GM12878 (cell line): ENCODE results near the gene CLDN5. TPM values are rescaled to one million over a fixed set of nuclear protein-coding genes. Genes with fewer than 3 reads are reported as not detected.

ENCODE experiments used
- ATAC-seq: fragments of 200-7000 bp; cut with Tn5 transposase; 3 replicates; pipeline ENCODE4 v1.9.1; 2020; ENCODE audit warnings: mild to moderate bottlenecking, moderate library complexity
- BruUV-seq: library from RNA; stranded (reverse); fragments of 400-500 nt; replicated peaks from 2 replicates; lab custom pipeline; 2021; lab: Mats Ljungman, UMichigan
- CTCF ChIA-PET: fragments of 300-600 bp; sonication (Branson Sonifier 250); formaldehyde crosslinking; extraction: SDS; loops from one replicate; lab custom pipeline; 2021; ENCODE audit warnings: inconsistent platforms; lab: Yijun Ruan, JAX
- POLR2A ChIA-PET: fragments of 350-600 bp; formaldehyde crosslinking; extraction: SDS; loops from one replicate; lab custom pipeline; 2021; ENCODE audit warnings: inconsistent platforms; lab: Charles Lee
- RAD21 ChIA-PET: fragments of 300-600 bp; sonication (Branson Sonifier 250); formaldehyde crosslinking; loops from one replicate; lab custom pipeline; 2023; ENCODE audit warnings: antibody characterized with exemption; ENCODE audit not compliant: unreplicated experiment; lab: Charles Lee
- SMC1A ChIA-PET: fragments of 300-600 bp; sonication (Branson Sonifier 250); formaldehyde crosslinking; loops from one replicate; lab custom pipeline; 2023; ENCODE audit not compliant: unreplicated experiment, uncharacterized antibody; lab: Charles Lee
- DNase-seq: peaks from one replicate; pipeline ENCODE4 v3.0.0-alpha.2; 2011; ENCODE audit warnings: low read depth, low spot score
- FAIRE-seq: peaks from 3 replicates; lab custom pipeline; 2011; peaks lifted over from hg19 to GRCh38; lab: Jason Lieb, UNC
- H2AFZ ChIP-seq: 2 replicates; pipeline ENCODE4 v1.6.0; 2011; ENCODE audit warnings: low read depth, low read length, control low read depth; ENCODE audit not compliant: control insufficient read depth
- H3K27ac ChIP-seq: 2 replicates; pipeline ENCODE4 v1.5.1; 2011; ENCODE audit warnings: control low read depth; ENCODE audit not compliant: control insufficient read depth, insufficient read depth
- H3K27me3 ChIP-seq, 2 experiments: replicated peaks in 1 of 2; 2 replicates each; pipeline versions ENCODE4 v1.6.0 to v1.6.1; 2011; ENCODE audit warnings: low read length in 1 of 2; ENCODE audit not compliant: control insufficient read depth in 2 of 2, insufficient read depth in 2 of 2
- H3K36me3 ChIP-seq, 2 experiments: 2 replicates each; pipeline ENCODE4 v1.5.1; 2011; ENCODE audit warnings: low read length in 1 of 2; ENCODE audit not compliant: control insufficient read depth in 2 of 2, insufficient read depth in 2 of 2
- H3K4me1 ChIP-seq: 2 replicates; pipeline ENCODE4 v1.6.1; 2011; ENCODE audit warnings: mild to moderate bottlenecking, low read length, moderate library complexity, mixed read lengths; ENCODE audit not compliant: control insufficient read depth, insufficient read depth
- H3K4me2 ChIP-seq: 2 replicates; pipeline ENCODE4 v1.6.0; 2011; ENCODE audit warnings: control low read depth; ENCODE audit not compliant: control insufficient read depth, insufficient read depth
- H3K4me3 ChIP-seq: fragments of 200-600 bp; sonication (generic); 2 replicates; pipeline ENCODE4 v1.5.1; 2016
- H3K79me2 ChIP-seq: 2 replicates; pipeline ENCODE4 v1.6.0; 2011; ENCODE audit warnings: low read length; ENCODE audit not compliant: control insufficient read depth, insufficient read depth
- H3K9ac ChIP-seq: 2 replicates; pipeline ENCODE4 v1.8.0; 2011; ENCODE audit warnings: low read length, control low read depth, mixed read lengths; ENCODE audit not compliant: control insufficient read depth, insufficient read depth
- H3K9me3 ChIP-seq: replicated peaks from 3 replicates; pipeline ENCODE4 v1.5.1; 2011; ENCODE audit warnings: mild to moderate bottlenecking, low read length; ENCODE audit not compliant: control insufficient read depth, insufficient read depth
- H4K20me1 ChIP-seq: 2 replicates; pipeline ENCODE4 v1.6.0; 2011; ENCODE audit not compliant: control insufficient read depth, insufficient read depth
- ESRRA ChIP-seq: IDR thresholded peaks from 2 replicates; pipeline ENCODE4 v1.6.1; 2012; ENCODE audit warnings: mild to moderate bottlenecking, low read length, improper control_type of control experiment
- ETV6 ChIP-seq, 2 experiments: fragments of 450-650 bp in 1 of 2; IDR thresholded peaks in 1 of 2; conservative IDR thresholded peaks in 1 of 2; 2 replicates each; pipeline ENCODE4 v1.6.1; 2014; ENCODE audit warnings: antibody characterized with exemption in 1 of 2, borderline replicate concordance in 1 of 2, low read depth in 1 of 2, mild to moderate bottlenecking in 1 of 2, moderate library complexity in 1 of 2
- FOS ChIP-seq: IDR thresholded peaks from 3 replicates; pipeline ENCODE4 v1.6.1; 2011; ENCODE audit warnings: borderline replicate concordance; ENCODE audit not compliant: insufficient read length; ENCODE audit errors: extremely low read depth
- FOXM1 ChIP-seq: IDR thresholded peaks from 2 replicates; pipeline ENCODE4 v1.6.1; 2012; ENCODE audit warnings: low read depth, mild to moderate bottlenecking, inconsistent platforms, low read length, moderate library complexity
- GABPA ChIP-seq: IDR thresholded peaks from 2 replicates; pipeline ENCODE4 v1.6.1; 2014; ENCODE audit warnings: antibody characterized with exemption, low read depth, mild to moderate bottlenecking, inconsistent platforms
- IKZF1 ChIP-seq: fragments of 450-650 bp; conservative IDR thresholded peaks from 2 replicates; pipeline ENCODE4 v1.6.1; 2017; ENCODE audit warnings: antibody characterized with exemption, mild to moderate bottlenecking
- KDM1A ChIP-seq: fragments of 200-600 bp; sonication (generic); IDR thresholded peaks from 2 replicates; pipeline ENCODE4 v1.6.1; 2016; ENCODE audit warnings: borderline replicate concordance
- NBN ChIP-seq: fragments of 450-650 bp; IDR thresholded peaks from 2 replicates; pipeline ENCODE4 v1.6.1; 2016
- SMAD1 ChIP-seq: fragments of 450-650 bp; IDR thresholded peaks from 2 replicates; pipeline ENCODE4 v1.6.1; 2018; ENCODE audit warnings: mild to moderate bottlenecking, low read depth; ENCODE audit not compliant: partially characterized antibody
- SMC3 ChIP-seq: IDR thresholded peaks from 2 replicates; pipeline ENCODE4 v1.6.1; 2011; ENCODE audit warnings: low read length, improper control_type of control experiment, borderline replicate concordance
- STAT3 ChIP-seq: IDR thresholded peaks from 2 replicates; pipeline ENCODE4 v1.6.1; 2011; ENCODE audit warnings: low read depth, low read length, improper control_type of control experiment
- SUPT20H ChIP-seq: IDR thresholded peaks from 2 replicates; pipeline ENCODE4 v1.6.1; 2011; ENCODE audit warnings: low read depth, mild to moderate bottlenecking, low read length, moderate library complexity, borderline replicate concordance; ENCODE audit not compliant: control insufficient read depth
- SUZ12 ChIP-seq: fragments of 200-600 bp; sonication (generic); IDR thresholded peaks from one replicate; pipeline ENCODE4 v1.6.1; 2018; ENCODE audit warnings: antibody characterized with exemption, mild to moderate bottlenecking; ENCODE audit not compliant: unreplicated experiment
- TCF12 ChIP-seq: IDR thresholded peaks from 2 replicates; pipeline ENCODE4 v1.6.1; 2011; ENCODE audit warnings: low read depth, mild to moderate bottlenecking, low read length
- TCF3 ChIP-seq: IDR thresholded peaks from 2 replicates; pipeline ENCODE4 v1.6.1; 2012; ENCODE audit warnings: low read depth, mild to moderate bottlenecking, low read length, borderline replicate concordance; ENCODE audit not compliant: insufficient read depth
- TCF7 ChIP-seq: IDR thresholded peaks from 2 replicates; pipeline ENCODE4 v1.6.1; 2014; ENCODE audit warnings: antibody characterized with exemption, borderline replicate concordance
- ZBED1 ChIP-seq: IDR thresholded peaks from 2 replicates; pipeline ENCODE4 v1.6.1; 2016; ENCODE audit warnings: borderline replicate concordance
- ZNF207 ChIP-seq: fragments of 450-650 bp; IDR thresholded peaks from 2 replicates; pipeline ENCODE4 v1.6.1; 2014; ENCODE audit warnings: antibody characterized with exemption, mild to moderate bottlenecking, borderline replicate concordance
- WGBS: methylation state at CpG from one replicate; pipeline ENCODE4 v1.1.6; 2016; ENCODE audit warnings: low lambda C conversion rate; ENCODE audit not compliant: insufficient replicate concordance, insufficient coverage; ENCODE audit errors: missing lambda C conversion rate; 5-methylcytosine and 5-hydroxymethylcytosine counted together
- in situ Hi-C: fragments of 300-500 bp; cut with MboI; formaldehyde crosslinking; loops from 9 replicates; pipeline ENCODE4 v1.14.3; 2018; ENCODE audit warnings: mixed read lengths
- intact Hi-C: fragments of 100-400 bp; cut with micrococcal nuclease; formaldehyde crosslinking; loops from one replicate; pipeline ENCODE4 v1.14.2; 2022; ENCODE audit not compliant: unreplicated experiment
- polyA plus RNA-seq, 11 experiments: library from polyadenylated mRNA; depleted of rRNA in 4 of 11; unstranded in 6 of 11; stranded (reverse) in 5 of 11; fragments of >200 nt; fragmentation: Nextera tagmentation in 4 of 11; fragmentation: Illumina TruSeq in 1 of 11; extraction: Ambion mirVana in 4 of 11; extraction: Trizol in 1 of 11; gene quantifications; 1 replicate in 1 of 11; 2 replicates in 10 of 11; pipeline versions ENCODE4 v1.2.1 to v1.2.3, GENCODE V29; 2011 to 2016; ENCODE audit warnings: inconsistent platforms in 2 of 11, missing spikeins in 2 of 11, low read depth in 1 of 11
- total RNA-seq, 4 experiments: library from RNA; depleted of rRNA in 3 of 4; stranded (reverse); fragments of >200 nt in 3 of 4; fragmentation: Illumina TruSeq in 1 of 4; extraction: Trizol in 1 of 4; gene quantifications; 2 replicates each; pipeline versions ENCODE4 v1.2.1 to v1.2.3, GENCODE V29; 2013 to 2021
- TF ChIP-seq, protein P1 (sequence below), 3 experiments: IDR thresholded peaks in 2 of 3; conservative IDR thresholded peaks in 1 of 3; 2 replicates each; pipeline ENCODE4 v1.5.1; 2011; ENCODE audit warnings: low read depth in 3 of 3, low read length in 3 of 3, mild to moderate bottlenecking in 3 of 3, control low read depth in 2 of 3, moderate library complexity in 2 of 3, inconsistent platforms in 1 of 3, mixed read lengths in 1 of 3; ENCODE audit not compliant: control insufficient read depth in 2 of 3, insufficient read depth in 1 of 3; ENCODE audit errors: extremely low read depth in 1 of 3

CLDN5 gene
- total and polyA plus RNA-seq, 10 of the 15 experiments (the other 5 are each of a cell fraction or from before 2014, with no cell fraction given): 0.15 TPM; not detected in 9

DNA sequence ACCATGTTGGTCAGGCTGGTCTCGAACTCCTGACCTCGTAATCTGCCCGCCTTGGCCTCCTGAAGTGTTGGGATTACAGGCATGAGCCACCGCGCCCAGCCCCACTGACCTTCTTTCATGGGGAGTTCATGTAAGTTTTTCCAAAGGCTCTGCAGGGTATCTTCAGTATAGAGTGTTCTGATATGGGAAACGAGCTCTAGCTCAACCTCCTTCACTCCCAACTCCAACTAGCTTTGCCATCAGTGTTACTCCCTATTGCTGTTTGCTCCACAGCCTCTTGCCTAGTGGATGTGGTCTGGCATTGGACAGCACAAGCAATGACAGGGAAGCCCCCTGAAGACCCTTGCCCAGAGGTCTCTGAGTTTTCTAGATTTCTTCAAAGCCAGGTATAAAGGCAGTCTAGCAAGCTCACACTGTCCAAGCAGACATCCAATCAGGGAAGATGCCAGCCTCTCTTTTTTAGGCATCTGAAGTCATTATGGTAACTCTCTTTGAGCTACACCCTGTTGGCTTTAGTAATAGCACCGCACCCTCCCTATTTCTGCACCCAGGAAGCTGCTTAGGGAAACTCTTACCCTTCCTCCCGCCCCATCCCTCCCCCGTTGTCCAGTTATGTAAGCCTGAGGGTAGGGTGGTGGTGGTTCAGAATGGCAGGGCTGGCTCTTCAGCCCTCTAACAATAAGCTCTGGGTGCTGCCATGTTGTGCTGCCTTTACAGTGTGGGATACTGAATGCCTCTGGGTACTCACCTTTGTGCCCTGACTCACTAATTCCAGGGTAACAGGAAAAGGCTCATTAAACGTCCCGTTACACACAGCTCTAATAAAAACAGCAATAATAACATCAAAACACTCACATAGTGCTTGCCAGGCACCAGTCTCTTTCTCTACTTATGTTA lies 41.4 kb upstream of the CLDN5 start:
- SMC1A ChIA-PET: no interaction called here
- ATAC-seq: no peak
- H3K36me3 ChIP-seq: no peaks in the 10 kb centered on the region
- H3K4me2 ChIP-seq: no peak overlapping the region
- no peaks in the 10 kb centered on the region; the same call in 2 of the 3 replicates for H3K9me3 ChIP-seq
- no peak overlapping the region for H2AFZ ChIP-seq
- H3K4me1 ChIP-seq: no peaks in the 10 kb centered on the region
- CTCF ChIA-PET: interaction anchor here (1.6 kb wide), 1 partner anchor 64 kb away, joined by 5 read pairs; no protein-coding TSS in a partner anchor
- no peaks in the 10 kb centered on the region for H3K27me3 ChIP-seq
- H4K20me1 ChIP-seq: no peaks in the 10 kb centered on the region
- no peak overlapping the region for H3K9ac ChIP-seq
- H3K4me3 ChIP-seq: no peak overlapping the region
- POLR2A ChIA-PET: no interaction called here
- no TSS peak for BruUV-seq
- H3K27ac ChIP-seq: no peak overlapping the region
- RAD21 ChIA-PET: no interaction called here
- H3K79me2 ChIP-seq: no peaks in the 10 kb centered on the region
- no peak for FAIRE-seq
- 50% methylated on average over 11 of the region's 11 CpGs for WGBS
- TF ChIP-seq KDM1A: no peak
- TF ChIP-seq SMAD1: no peak
- TF ChIP-seq SMC3: no peak
- no peak for TF ChIP-seq FOS
- no peak for TF ChIP-seq SUZ12
- TF ChIP-seq FOXM1: no peak
- TF ChIP-seq NBN: no peak
- no peak for TF ChIP-seq ESRRA
- TF ChIP-seq TCF7: no peak
- TF ChIP-seq IKZF1: no peak
- TF ChIP-seq TCF3: no peak
- no peak for TF ChIP-seq ZBED1
- TF ChIP-seq GABPA: no peak
- TF ChIP-seq, protein P1, sequence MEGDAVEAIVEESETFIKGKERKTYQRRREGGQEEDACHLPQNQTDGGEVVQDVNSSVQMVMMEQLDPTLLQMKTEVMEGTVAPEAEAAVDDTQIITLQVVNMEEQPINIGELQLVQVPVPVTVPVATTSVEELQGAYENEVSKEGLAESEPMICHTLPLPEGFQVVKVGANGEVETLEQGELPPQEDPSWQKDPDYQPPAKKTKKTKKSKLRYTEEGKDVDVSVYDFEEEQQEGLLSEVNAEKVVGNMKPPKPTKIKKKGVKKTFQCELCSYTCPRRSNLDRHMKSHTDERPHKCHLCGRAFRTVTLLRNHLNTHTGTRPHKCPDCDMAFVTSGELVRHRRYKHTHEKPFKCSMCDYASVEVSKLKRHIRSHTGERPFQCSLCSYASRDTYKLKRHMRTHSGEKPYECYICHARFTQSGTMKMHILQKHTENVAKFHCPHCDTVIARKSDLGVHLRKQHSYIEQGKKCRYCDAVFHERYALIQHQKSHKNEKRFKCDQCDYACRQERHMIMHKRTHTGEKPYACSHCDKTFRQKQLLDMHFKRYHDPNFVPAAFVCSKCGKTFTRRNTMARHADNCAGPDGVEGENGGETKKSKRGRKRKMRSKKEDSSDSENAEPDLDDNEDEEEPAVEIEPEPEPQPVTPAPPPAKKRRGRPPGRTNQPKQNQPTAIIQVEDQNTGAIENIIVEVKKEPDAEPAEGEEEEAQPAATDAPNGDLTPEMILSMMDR (IDR thresholded peaks at IDR 0.05 in 2 of 3, conservative IDR thresholded peaks at IDR 0.05 in 1 of 3; ENCODE audit: control insufficient read depth in 2 of 3, extremely low read depth in 1 of 3, insufficient read depth in 1 of 3, low read depth in 3 of 3, low read length in 3 of 3): no peak
- TF ChIP-seq TCF12: no peak
- TF ChIP-seq ZNF207: no peak
- TF ChIP-seq STAT3: no peak
- TF ChIP-seq SUPT20H: no peak
- TF ChIP-seq ETV6 (conservative IDR thresholded peaks at IDR 0.05 in 1 of 2, IDR thresholded peaks at IDR 0.05 in 1 of 2; ENCODE audit: borderline replicate concordance in 1 of 2, low read depth in 1 of 2): no peak
- no peak for DNase-seq
- in situ Hi-C loops (loop anchor here (5.0 kb wide), 1 partner anchor 48 kb away; no protein-coding TSS in a partner anchor), intact Hi-C loops (no loop called here)
